ENCODE measurements around the gene BIVM.

BIVM gene

DNA sequence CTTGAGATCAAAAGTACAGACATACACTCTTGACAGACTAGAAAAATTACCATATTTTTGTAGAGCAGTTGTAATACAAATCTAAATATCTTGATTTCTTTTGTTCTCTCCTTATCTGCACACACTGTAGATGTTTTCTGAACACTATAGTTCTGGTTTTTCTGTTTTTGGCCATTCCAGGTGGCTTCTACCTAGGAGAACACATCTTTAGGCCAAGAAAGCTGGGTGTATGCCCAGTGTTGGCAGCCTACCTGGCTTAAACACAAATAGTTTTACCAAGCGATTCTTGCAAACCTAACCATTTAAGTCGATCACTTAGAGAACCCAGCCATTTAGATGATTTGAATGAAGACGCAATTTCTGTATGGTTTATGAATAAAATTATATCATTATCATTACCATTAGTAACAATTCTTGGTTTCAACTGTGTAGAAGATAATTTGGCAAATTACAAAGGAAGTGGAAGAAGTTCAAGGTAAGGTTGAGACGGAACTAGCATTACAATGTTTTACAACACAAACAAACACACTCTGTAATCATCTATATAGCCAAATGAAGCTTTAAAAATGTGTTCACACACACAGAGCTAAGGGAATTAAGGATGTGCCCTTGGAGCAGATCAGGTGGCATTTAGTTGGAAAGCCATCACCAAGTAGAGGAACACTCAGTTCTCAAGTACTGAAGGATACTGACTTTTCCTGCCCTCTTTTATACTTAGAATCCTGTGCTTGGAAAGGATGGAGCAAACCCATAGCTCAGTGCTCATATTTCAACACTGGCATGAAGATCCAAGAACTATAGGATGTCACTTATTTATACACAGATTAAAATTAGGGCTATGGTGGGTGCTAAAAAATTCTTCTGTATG is 83.1 kb downstream of the BIVM start:
- DNase-seq: no peak
